GM21825 (cell line): ENCODE measurements around the gene PKNOX2.
A peak's percentile ranks its signal among the peaks of the same experiment; 100 is the strongest.

Experiments
- ATAC-seq: cut with Tn5 transposase; IDR thresholded peaks from one replicate; pipeline ENCODE4 v1.9.1; 2021; ENCODE audit warnings: mild to moderate bottlenecking, moderate library complexity; ENCODE audit not compliant: unreplicated experiment

Gene PKNOX2

DNA sequence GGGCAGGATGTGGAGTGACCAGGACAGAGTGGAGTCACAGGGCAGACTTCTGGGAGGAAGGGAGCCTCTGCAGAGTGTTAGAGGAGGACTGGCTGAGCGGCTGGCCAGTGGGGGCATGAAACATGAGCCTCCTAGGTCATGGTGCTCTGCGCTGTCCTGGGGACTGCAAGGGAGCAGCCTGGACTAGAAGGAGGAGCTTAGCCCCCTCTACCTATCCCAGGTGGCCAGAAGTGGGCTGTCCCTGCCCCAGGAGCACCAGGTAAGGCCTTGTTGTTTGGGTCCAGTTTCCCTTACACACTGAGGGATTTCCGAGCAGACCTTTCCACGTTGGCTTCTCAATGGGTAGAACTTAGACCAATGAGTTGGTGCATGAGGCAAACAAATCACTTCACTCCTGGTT is 7.4 kb downstream of the PKNOX2 start:
- ATAC-seq, result no peak

DNA sequence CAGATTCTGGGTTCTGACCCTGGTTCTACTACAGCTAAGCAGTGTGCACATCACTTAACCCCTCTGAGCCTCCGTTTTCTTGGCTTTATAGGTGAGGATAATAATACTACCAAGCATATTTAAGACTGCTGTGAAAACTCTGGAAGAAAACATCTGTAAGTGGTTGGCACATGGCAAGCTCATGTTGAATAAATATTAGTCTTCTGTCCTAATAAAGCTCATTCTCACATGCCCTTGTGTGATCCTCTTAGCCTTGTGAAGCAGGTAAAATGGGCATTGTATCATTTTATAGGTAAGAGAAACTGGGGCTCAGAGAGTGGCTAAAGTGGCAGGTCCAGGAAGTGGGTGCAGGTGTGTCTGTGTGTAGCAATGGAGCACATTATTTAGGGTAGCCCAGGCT is 8.5 kb downstream of the PKNOX2 start:
- no peak for ATAC-seq

GRCh38 chr11:125173556-125173955 is 9.0 kb downstream of the PKNOX2 start:
- ATAC-seq, result no peak

DNA sequence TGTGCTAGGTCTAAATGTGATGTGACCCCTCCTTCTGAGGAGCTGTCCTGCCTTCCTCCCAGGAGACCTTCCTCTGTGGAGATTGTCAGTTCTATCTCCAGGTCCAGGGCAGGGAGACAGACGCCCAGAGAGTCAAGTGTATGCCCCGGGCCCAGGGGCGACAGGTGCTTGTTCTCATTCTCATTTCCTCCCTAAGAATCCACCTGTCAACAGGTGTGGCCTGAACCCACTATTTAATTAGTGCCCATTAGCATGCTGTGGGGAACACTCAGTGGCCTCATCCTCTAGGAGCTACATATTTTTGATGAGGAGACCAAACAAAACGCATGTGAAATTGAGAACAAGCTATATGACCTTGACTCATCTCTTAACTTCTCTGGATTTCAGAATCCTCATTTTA is 9.5 kb downstream of the PKNOX2 start:
- ATAC-seq, result no peak

DNA sequence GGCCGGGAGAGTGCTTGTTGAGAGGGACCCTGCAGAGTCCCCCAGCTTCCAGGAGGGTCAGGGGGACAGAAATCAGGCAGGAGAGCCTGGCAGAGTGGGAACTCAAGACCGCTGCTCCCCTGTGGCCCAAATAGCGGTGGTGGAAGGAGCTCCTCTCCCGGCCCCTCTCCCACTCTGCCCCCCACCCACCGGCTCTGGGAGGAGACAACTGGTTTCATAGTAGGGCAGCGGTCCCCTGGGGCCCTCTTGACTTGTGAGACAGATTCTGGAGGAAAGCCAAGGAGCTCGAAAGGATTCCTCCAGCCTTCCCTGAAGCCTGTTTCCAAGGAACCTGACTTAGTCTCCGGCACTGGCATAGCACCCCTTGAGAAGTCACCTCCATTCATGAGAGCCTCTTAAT is 10.1 kb downstream of the PKNOX2 start:
- no peak for ATAC-seq

DNA sequence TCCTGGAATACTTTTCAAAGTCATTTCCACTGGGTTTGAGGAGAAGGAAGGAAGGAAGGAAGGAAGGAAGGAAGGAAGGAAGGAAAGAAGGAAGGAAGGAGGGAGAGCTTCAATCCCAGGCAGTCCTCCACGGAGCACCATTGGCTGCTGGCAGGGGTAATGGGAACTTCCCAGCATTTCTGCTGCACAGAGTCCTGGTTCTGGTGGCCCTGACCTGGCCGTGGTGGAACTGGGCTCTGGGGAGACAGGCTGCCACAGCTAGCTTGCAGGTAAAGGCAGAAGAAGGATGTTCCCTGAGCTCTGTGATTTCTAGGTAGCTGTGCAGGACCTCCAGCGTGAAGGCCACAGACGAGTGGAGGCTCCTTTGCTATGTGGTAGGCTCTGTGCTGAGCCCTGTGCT is 10.6 kb downstream of the PKNOX2 start:
- ATAC-seq, result no peak

DNA sequence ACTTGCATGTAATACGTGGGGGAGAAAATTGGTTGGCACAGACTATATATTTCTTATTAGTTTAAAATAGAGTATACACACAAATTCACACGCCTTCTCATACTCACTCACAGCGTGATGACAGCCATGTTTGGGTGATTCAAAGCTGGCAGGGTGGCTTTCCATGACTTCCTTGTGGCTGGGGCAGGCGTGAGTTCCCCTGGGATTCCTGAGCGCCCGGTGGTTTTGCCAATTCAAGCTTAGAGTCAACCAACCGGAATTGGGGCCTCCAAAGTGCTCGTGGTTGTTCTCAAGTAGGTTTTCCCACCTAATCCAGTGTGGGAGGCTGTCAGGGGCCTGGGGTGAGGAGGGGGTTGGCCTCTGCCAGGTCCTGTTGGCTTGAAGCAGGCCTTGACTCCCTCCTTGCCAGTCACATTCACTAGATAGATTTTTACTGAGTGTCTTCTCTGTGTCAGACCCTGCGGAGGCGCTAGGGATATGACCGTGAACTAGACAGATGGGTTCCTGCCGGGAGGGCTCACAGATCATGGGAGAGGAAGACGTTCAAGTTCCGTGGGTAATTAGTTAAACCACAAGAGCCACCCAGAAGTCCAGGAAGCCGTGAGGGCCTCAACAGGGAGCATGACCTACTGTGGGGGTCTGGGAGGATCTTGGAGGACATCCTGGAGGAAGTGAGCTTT is 11.5 kb downstream of the PKNOX2 start:
- no peak for ATAC-seq

GRCh38 chr11:125176866-125177265 is 12.3 kb downstream of the PKNOX2 start:
- ATAC-seq, result peak; percentile 54

DNA sequence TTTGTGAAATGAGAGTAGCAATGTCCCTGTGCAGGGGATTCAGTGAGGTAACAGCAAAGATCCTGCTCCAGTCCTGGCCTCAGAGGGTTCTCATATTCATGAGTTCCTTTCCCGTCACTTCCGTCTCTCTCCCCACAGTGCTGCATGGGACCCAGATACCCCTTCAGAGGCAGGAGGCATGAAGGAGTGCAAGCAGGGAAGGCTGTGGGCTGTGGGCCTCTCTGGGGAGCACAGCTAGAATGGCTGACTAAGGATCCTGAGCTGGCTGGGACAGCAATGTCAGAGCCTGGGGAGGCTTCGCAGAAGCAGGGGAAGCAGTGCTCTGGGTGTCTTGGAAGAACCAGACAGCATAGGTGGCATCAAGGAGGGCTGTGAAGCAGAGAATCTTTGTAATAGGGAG is 13.0 kb downstream of the PKNOX2 start:
- ATAC-seq, result no peak

DNA sequence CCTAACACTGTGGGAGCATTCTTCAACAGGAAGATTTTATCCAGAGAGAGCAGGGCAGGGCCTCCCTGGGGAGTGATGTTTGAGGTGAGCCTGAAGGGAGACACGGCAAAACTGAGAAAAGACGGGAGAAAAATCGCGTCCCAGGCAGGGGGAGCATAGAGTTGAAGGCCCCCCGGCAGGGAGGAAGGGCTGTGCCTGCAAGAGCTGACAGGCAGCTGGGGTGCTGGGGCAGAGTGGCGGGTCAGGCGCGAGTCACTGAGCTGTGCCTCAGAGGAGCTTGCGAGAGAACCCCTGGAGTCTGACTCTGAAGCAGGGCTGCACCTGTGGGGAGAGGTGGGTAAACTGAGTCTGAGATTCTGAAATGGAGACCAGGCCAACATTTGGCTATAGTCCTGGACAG is 14.8 kb downstream of the PKNOX2 start:
- no peak for ATAC-seq

GRCh38 chr11:125179895-125180294 is 15.3 kb downstream of the PKNOX2 start:
- no peak for ATAC-seq

- peak; percentile 75 for ATAC-seq
Observed at GRCh38 chr11:125180413-125181305, 16.1 kb downstream of the PKNOX2 start.

DNA sequence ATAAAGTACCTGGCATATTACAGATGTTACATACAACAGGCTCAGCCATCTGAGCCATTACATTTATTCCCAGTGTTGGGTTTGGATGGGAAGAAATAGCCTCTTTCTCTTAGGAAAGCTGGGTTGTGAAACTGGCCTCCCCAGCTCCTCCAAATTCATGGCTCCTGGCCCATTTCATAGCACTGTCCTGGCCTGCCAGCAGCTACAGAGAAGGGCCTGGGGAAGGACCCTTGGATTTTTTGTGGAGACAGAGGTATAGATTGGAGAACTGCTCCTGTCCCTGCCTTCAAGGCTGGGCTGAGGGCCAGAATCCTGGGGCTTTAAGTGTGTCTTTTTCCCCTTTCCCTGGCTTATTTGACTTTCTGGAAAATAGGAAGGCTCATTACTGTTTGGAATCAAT is 18.0 kb downstream of the PKNOX2 start:
- ATAC-seq, result no peak

- no peak for ATAC-seq
Observed at GRCh38 chr11:125183641-125184040, 19.1 kb downstream of the PKNOX2 start.

- no peak for ATAC-seq
Observed at GRCh38 chr11:125188021-125188420, 23.5 kb downstream of the PKNOX2 start.

DNA sequence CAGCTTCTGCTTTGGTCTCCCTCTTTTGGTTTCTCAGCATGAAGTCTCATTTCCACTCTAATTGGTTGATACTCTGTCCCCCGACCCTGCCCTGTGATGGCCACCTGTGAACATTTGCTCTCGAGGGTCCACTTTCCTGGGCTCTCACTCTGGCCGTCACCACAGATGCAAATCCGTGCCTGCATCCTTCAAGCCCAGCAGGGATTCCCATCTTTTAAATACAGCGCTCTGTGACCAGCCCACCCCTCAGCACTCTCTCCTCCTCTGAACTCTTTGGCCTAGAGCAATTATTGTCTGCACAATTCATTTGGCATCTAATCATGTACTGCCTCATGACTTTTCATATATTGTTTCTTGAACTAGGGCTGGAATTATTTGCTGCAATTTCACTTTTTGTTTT is 26.0 kb downstream of the PKNOX2 start:
- no peak for ATAC-seq

DNA sequence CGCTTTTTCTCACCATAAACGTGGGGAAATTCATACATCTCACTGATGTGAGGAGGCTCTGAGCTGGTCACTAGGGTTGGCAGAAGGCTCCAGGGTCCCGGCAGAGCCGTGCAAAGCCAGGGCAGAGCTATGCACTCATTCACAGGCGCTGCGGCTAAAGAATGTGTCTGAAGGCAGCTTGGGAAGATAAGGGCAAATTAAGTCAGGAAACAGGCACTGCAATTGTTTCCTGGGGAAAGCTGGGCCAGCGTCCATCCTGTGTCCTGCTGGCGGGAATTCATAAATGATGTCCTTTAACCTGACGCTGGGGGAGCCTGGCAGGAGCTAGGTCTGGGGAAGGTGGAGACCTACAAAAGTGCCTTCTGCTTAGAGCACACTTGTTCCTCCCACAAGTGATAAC is 27.6 kb downstream of the PKNOX2 start:
- no peak for ATAC-seq

- ATAC-seq, result no peak
Observed at GRCh38 chr11:125192717-125193415, 28.3 kb downstream of the PKNOX2 start.

- ATAC-seq, result no peak
Observed at GRCh38 chr11:125193416-125193726, 28.8 kb downstream of the PKNOX2 start.

GRCh38 chr11:125193841-125194240 is 29.3 kb downstream of the PKNOX2 start:
- no peak for ATAC-seq

DNA sequence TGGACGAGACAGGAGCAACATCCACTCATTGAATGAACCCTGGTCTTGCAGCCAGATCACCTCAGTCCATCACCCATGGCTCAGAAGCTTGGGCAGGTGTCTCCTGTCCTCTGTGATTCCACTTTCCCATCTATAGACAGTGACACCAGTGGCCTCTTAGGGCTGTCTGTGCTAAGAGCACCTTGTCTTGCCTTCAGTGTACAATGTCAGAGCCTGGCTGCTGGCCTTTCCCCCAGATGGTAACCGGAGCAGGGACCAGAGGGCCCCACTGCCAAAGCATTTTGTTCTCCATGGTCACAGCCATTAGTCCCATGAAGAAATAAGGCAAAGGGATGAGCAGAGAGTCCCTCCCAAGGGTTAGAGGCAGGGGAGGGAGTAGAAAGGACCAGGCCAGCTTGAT is 35.4 kb downstream of the PKNOX2 start:
- ATAC-seq, result no peak

DNA sequence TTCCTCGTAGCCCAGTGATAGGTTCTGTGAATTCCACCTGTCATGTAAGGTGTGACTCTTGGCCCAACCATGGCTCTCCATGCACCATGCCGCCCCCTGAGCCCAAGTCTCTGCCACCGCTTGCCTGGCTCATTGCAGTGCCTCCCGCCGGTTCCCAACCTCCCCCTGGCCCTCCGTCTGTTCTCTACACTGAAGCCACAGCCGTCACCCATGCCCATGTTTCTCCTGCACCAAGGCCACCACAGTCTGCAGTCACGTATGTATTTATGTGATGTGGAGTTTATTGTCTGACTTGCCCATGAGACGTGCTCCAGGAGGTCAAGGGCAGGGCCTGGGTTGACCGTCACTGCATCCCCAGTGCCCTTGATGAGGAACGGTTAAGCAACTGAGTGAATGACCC is 35.9 kb downstream of the PKNOX2 start:
- no peak for ATAC-seq
